Endothelial cell of umbilical vein (primary cell): Measurements from ENCODE around the gene CEP164. TPM values are rescaled to one million over a fixed set of nuclear protein-coding genes. Genes with fewer than 3 reads are reported as not detected.

ENCODE experiments used
- BruUV-seq: library from RNA; stranded (reverse); fragments of 400-500 nt; replicated peaks from 2 replicates; lab custom pipeline; 2021; lab: Mats Ljungman, UMichigan
- CTCF ChIA-PET: fragments of 300-600, 350-600 bp; sonication (Branson Sonifier 250); formaldehyde crosslinking; loops from one replicate; lab custom pipeline; 2021; ENCODE audit warnings: antibody characterized with exemption, inconsistent platforms; lab: Charles Lee
- POLR2A ChIA-PET: fragments of 300-600, 350-600 bp; sonication (Branson Sonifier 250); formaldehyde crosslinking; loops from one replicate; lab custom pipeline; 2021; ENCODE audit warnings: antibody characterized with exemption, inconsistent platforms; lab: Charles Lee
- DNase-seq: peaks from one replicate; pipeline ENCODE4 v3.0.0-alpha.2; 2011; ENCODE audit warnings: low read depth, low spot score
- FAIRE-seq: peaks from 2 replicates; lab custom pipeline; 2011; peaks lifted over from hg19 to GRCh38; lab: Jason Lieb, UNC
- H2AFZ ChIP-seq: 2 replicates; pipeline ENCODE4 v1.6.0; 2012; ENCODE audit warnings: low read depth, low read length, control low read depth, inconsistent platforms
- H3K27ac ChIP-seq: 2 replicates; pipeline ENCODE4 v1.5.1; 2011; ENCODE audit warnings: low read depth, mild to moderate bottlenecking, control low read depth, low read length, moderate library complexity; ENCODE audit not compliant: insufficient read depth
- H3K27me3 ChIP-seq, 2 experiments: 2 replicates each; pipeline versions ENCODE4 v1.6.0 to v1.6.1; 2011; ENCODE audit warnings: low read length in 2 of 2, mixed read lengths in 1 of 2; ENCODE audit not compliant: control insufficient read depth in 2 of 2, insufficient read depth in 2 of 2
- H3K36me3 ChIP-seq, 2 experiments: 2 replicates in 1 of 2; 3 replicates in 1 of 2; pipeline ENCODE4 v1.5.1; 2011; ENCODE audit warnings: low read length in 2 of 2, mild to moderate bottlenecking in 1 of 2, moderate library complexity in 1 of 2; ENCODE audit not compliant: control insufficient read depth in 2 of 2, insufficient read depth in 2 of 2; ENCODE audit errors: extremely low read depth in 1 of 2
- H3K4me1 ChIP-seq: 3 replicates; pipeline ENCODE4 v1.5.1; 2011; ENCODE audit warnings: mild to moderate bottlenecking, low read length; ENCODE audit not compliant: control insufficient read depth, insufficient read depth; ENCODE audit errors: extremely low read depth
- H3K4me2 ChIP-seq: 2 replicates; pipeline ENCODE4 v1.6.1; 2011; ENCODE audit warnings: low read length, control low read depth, mixed read lengths; ENCODE audit not compliant: insufficient read depth
- H3K4me3 ChIP-seq, 3 experiments: fragments of 200-600 bp in 1 of 3; sonication (generic), shearing (Covaris generic) in 1 of 3; replicated peaks in 1 of 3; 2 replicates each; pipeline ENCODE4 v1.5.1; 2011 to 2016; ENCODE audit warnings: control low read depth in 3 of 3, low read length in 3 of 3, mild to moderate bottlenecking in 2 of 3, inconsistent platforms in 1 of 3, low read depth in 1 of 3, moderate library complexity in 1 of 3; ENCODE audit not compliant: insufficient read depth in 1 of 3
- H3K79me2 ChIP-seq: 2 replicates; pipeline ENCODE4 v1.6.0; 2012; ENCODE audit warnings: low read length, inconsistent platforms; ENCODE audit not compliant: control insufficient read depth, insufficient read depth
- H3K9ac ChIP-seq: replicated peaks from 2 replicates; pipeline ENCODE3; 2011; ENCODE audit warnings: low read length, control low read depth; ENCODE audit not compliant: insufficient read depth; ENCODE audit errors: extremely low read depth
- H3K9me1 ChIP-seq: replicated peaks from 3 replicates; pipeline ENCODE4 v1.6.0; 2011; ENCODE audit warnings: mild to moderate bottlenecking, low read length; ENCODE audit not compliant: control insufficient read depth, insufficient read depth; ENCODE audit errors: extremely low read depth
- H3K9me3 ChIP-seq: replicated peaks from 2 replicates; pipeline ENCODE4 v1.5.1; 2012; ENCODE audit warnings: low read length, inconsistent platforms; ENCODE audit not compliant: control insufficient read depth, insufficient read depth
- H4K20me1 ChIP-seq: replicated peaks from 2 replicates; pipeline ENCODE3; 2011; ENCODE audit warnings: mild to moderate bottlenecking, low read length; ENCODE audit not compliant: control insufficient read depth, insufficient read depth; ENCODE audit errors: extremely low read depth
- EZH2 ChIP-seq: IDR thresholded peaks from 2 replicates; pipeline ENCODE4 v1.6.1; 2012; ENCODE audit warnings: borderline replicate concordance, low read depth, mild to moderate bottlenecking, moderate library complexity, low read length, inconsistent platforms; ENCODE audit not compliant: severe bottlenecking
- FOS ChIP-seq: IDR thresholded peaks from 2 replicates; pipeline ENCODE4 v1.6.1; 2011; ENCODE audit warnings: mild to moderate bottlenecking, low read length, moderate library complexity, borderline replicate concordance; ENCODE audit not compliant: insufficient read depth
- GATA2 ChIP-seq: IDR thresholded peaks from 2 replicates; pipeline ENCODE4 v1.7.0; 2011; ENCODE audit warnings: low read depth, mild to moderate bottlenecking, moderate library complexity, mixed read lengths, low read length; ENCODE audit not compliant: insufficient read length, insufficient read depth
- JUN ChIP-seq: IDR thresholded peaks from 2 replicates; pipeline ENCODE4 v1.6.1; 2011; ENCODE audit warnings: borderline replicate concordance, low read depth; ENCODE audit not compliant: insufficient read length, insufficient read depth
- MYC ChIP-seq: IDR thresholded peaks from one replicate; pipeline ENCODE4 v1.6.1; 2011; ENCODE audit warnings: mild to moderate bottlenecking, low read depth, low read length
- POLR2A ChIP-seq: IDR thresholded peaks from 2 replicates; pipeline ENCODE4 v1.6.1; 2012; ENCODE audit warnings: low read depth, mild to moderate bottlenecking, control low read depth, low read length
- POLR2AphosphoS5 ChIP-seq: IDR thresholded peaks from 2 replicates; pipeline ENCODE4 v1.6.1; 2012; ENCODE audit warnings: low read depth, mild to moderate bottlenecking, control low read depth, low read length, moderate library complexity; ENCODE audit not compliant: insufficient read depth
- dilution Hi-C: fragments of 300-500 bp; cut with MboI; formaldehyde crosslinking; loops from one replicate; pipeline ENCODE4 v1.15.0; 2019; ENCODE audit warnings: low sequenced_read_pairs; ENCODE audit not compliant: extremely low pct_ligation_motif_present
- intact Hi-C: fragments of 100-400 bp; cut with micrococcal nuclease; formaldehyde crosslinking; loops from one replicate; pipeline ENCODE4 v1.10.0; 2022
- polyA plus RNA-seq, 4 experiments: library from polyadenylated mRNA; depleted of rRNA in 3 of 4; stranded (reverse) in 3 of 4; unstranded in 1 of 4; fragments of >200 nt; gene quantifications; 2 replicates each; pipeline versions ENCODE4 v1.2.1 to v1.2.3, GENCODE V29; 2011 to 2012; ENCODE audit warnings: missing spikeins in 1 of 4
- total RNA-seq: library from RNA; stranded (reverse); gene quantifications from 2 replicates; pipeline ENCODE4 v1.2.3, GENCODE V29; 2021
- TF ChIP-seq, protein P1 (sequence below): IDR thresholded peaks from 2 replicates; pipeline ENCODE4 v1.6.1; 2011; ENCODE audit not compliant: insufficient read depth, insufficient read length
- TF ChIP-seq, protein P2 (sequence below), 2 donors: IDR thresholded peaks; 1 replicate in 1 of 2; 2 replicates in 1 of 2; pipeline ENCODE4 v1.5.1; 2011; ENCODE audit warnings: low read length in 2 of 2, mild to moderate bottlenecking in 2 of 2, moderate library complexity in 2 of 2, control low read depth in 1 of 2, inconsistent platforms in 1 of 2, low read depth in 1 of 2; ENCODE audit not compliant: insufficient read depth in 1 of 2; ENCODE audit errors: extremely low read depth in 1 of 2

Gene CEP164
- total and polyA plus RNA-seq, 2 donors (not counting 3 experiments of a cell fraction or from before 2014, with no cell fraction given), result 22.7 to 48.4 TPM

DNA sequence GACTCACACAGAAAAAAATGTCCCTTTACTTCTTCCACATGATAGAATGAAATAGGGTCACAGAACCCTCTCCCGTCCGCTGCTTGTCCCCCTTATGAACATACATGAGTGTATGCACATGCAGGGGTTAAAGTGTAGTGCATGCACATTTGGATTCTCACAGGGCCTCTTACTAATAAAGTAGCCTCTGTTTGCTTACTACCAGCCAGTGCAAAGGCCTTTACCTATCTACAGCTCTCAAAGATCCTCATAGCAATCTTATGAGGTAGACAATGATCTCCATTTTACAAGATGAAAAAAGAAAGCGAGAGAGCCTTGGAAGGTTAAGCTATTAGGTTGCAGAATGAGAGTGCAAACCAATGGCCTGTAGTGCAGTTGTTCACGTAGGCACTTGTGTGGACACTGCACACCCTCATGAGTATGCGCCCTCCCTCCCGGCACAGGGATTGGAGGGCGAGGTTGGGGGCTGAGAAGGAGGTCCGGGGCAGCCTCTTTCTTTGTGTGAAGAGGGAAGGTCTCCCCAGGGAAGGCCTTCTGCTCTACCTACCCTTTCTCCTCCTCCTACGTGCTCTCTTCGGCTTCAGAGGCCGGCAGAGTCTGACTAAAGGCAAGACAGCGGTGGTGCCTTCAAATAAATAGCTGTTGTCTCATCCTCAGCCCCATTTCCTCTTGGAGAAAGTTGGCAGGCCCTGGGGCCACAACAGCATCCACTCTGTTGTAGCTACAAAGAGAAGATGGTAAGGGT, 91.3 kb downstream of the CEP164 start:
- dilution Hi-C loops, result no loop called here
- TF ChIP-seq POLR2A, result no peak
- TF ChIP-seq, protein P1, sequence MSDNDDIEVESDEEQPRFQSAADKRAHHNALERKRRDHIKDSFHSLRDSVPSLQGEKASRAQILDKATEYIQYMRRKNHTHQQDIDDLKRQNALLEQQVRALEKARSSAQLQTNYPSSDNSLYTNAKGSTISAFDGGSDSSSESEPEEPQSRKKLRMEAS, result no peak
- TF ChIP-seq FOS, result no peak
- no peak for TF ChIP-seq GATA2
- no peak for TF ChIP-seq POLR2AphosphoS5
- TF ChIP-seq MYC, result no peak
- TF ChIP-seq EZH2, result no peak
- TF ChIP-seq, protein P2, sequence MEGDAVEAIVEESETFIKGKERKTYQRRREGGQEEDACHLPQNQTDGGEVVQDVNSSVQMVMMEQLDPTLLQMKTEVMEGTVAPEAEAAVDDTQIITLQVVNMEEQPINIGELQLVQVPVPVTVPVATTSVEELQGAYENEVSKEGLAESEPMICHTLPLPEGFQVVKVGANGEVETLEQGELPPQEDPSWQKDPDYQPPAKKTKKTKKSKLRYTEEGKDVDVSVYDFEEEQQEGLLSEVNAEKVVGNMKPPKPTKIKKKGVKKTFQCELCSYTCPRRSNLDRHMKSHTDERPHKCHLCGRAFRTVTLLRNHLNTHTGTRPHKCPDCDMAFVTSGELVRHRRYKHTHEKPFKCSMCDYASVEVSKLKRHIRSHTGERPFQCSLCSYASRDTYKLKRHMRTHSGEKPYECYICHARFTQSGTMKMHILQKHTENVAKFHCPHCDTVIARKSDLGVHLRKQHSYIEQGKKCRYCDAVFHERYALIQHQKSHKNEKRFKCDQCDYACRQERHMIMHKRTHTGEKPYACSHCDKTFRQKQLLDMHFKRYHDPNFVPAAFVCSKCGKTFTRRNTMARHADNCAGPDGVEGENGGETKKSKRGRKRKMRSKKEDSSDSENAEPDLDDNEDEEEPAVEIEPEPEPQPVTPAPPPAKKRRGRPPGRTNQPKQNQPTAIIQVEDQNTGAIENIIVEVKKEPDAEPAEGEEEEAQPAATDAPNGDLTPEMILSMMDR (IDR thresholded peaks at IDR 0.05; ENCODE audit: extremely low read depth in 1 of 2, insufficient read depth in 1 of 2, low read depth in 1 of 2, low read length in 2 of 2), result no peak
- TF ChIP-seq JUN, result no peak
- no peak overlapping the region for H3K4me3 ChIP-seq

More for the DNA sequence above, 91.3 kb downstream of the CEP164 start:
- intact Hi-C loops, result no loop called here
- H3K9me1 ChIP-seq, result no peaks in the 10 kb centered on the region
- H3K27ac ChIP-seq, result no peak overlapping the region
- BruUV-seq, result no TSS peak
- CTCF ChIA-PET, result interaction anchor here (0.6 to 6.9 kb wide), 3 partner anchors 8 to 1684 kb away, joined by 3 to 54 read pairs (median 5); no protein-coding TSS in a partner anchor
- H3K9ac ChIP-seq, result no peak overlapping the region
- H2AFZ ChIP-seq, result no peak overlapping the region
- H3K9me3 ChIP-seq, result no peaks in the 10 kb centered on the region
- no peak overlapping the region for H3K4me2 ChIP-seq
- no peaks in the 10 kb centered on the region for H3K27me3 ChIP-seq
- no peaks in the 10 kb centered on the region for H3K36me3 ChIP-seq
- no peaks in the 10 kb centered on the region for H4K20me1 ChIP-seq
- no peak for DNase-seq
- FAIRE-seq, result no peak
- POLR2A ChIA-PET, result no interaction called here
- no peaks in the 10 kb centered on the region for H3K79me2 ChIP-seq
- no peaks in the 10 kb centered on the region for H3K4me1 ChIP-seq
